NCI-H748 treated with DMSO at 0.1 percent for 48 hours (cell line): Measurements from ENCODE around the gene BCL11A.

ENCODE experiments used
- DNase-seq: peaks from one replicate; lab custom pipeline; 2025; lab: John Stamatoyannopoulos, UW

Gene BCL11A

GRCh38 chr2:60406192-60406591 is 147.3 kb downstream of the BCL11A start:
- no peak for DNase-seq

GRCh38 chr2:60405271-60405919 is 148.1 kb downstream of the BCL11A start:
- no peak for DNase-seq
